K562 (cell line): ENCODE results near the gene ARHGAP15.

Source experiments
- ARID2 ChIP-seq: fragments of 450-650 bp; IDR thresholded peaks from 2 replicates; pipeline ENCODE4 v1.6.1; 2017; ENCODE audit warnings: antibody characterized with exemption, mild to moderate bottlenecking
- ASH1L ChIP-seq: fragments of 450-650 bp; IDR thresholded peaks from 2 replicates; pipeline ENCODE4 v1.6.1; 2018; ENCODE audit warnings: borderline replicate concordance, mild to moderate bottlenecking, low read depth; ENCODE audit not compliant: partially characterized antibody
- FOS ChIP-seq: IDR thresholded peaks from 3 replicates; pipeline ENCODE4 v1.6.1; 2011; ENCODE audit not compliant: insufficient read length; ENCODE audit errors: extremely low read depth
- KLF10 ChIP-seq: fragments of 250-450 bp; sonication (Bioruptor Pico); IDR thresholded peaks from 2 replicates; pipeline ENCODE4 v1.6.1; 2021; ENCODE audit warnings: matching md5 sums
- MEF2A ChIP-seq: IDR thresholded peaks from 2 replicates; pipeline ENCODE4 v1.6.1; 2011; ENCODE audit warnings: low read depth, mild to moderate bottlenecking, low read length, moderate library complexity; ENCODE audit not compliant: control insufficient read depth
- PHF8 ChIP-seq: fragments of 200-600 bp; sonication (generic); IDR thresholded peaks from 2 replicates; pipeline ENCODE4 v1.6.1; 2012; ENCODE audit warnings: mixed run types, mild to moderate bottlenecking, inconsistent platforms, low read length, moderate library complexity, borderline replicate concordance
- POLR2G ChIP-seq: fragments of 200-400 bp; formaldehyde crosslinking; IDR thresholded peaks from 2 replicates; pipeline ENCODE4 v1.6.1; 2017; ENCODE audit warnings: low read depth, mild to moderate bottlenecking, antibody characterized with exemption, low read length, moderate library complexity
- RAD21 ChIP-seq, 2 experiments: fragments of 250-450 bp in 1 of 2; fragments of 450-650 bp in 1 of 2; sonication (Bioruptor Pico) in 1 of 2; formaldehyde crosslinking in 1 of 2; IDR thresholded peaks in 1 of 2; conservative IDR thresholded peaks in 1 of 2; 2 replicates each; pipeline versions ENCODE4 v1.4.0 to v1.8.0; 2020 to 2022; ENCODE audit warnings: mild to moderate bottlenecking in 2 of 2, moderate library complexity in 1 of 2
- SP1 ChIP-seq: sonication (generic); formaldehyde crosslinking; IDR thresholded peaks from 2 replicates; pipeline ENCODE4 v1.8.1; 2022; ENCODE audit warnings: mild to moderate bottlenecking, missing genetic modification reagents
- STAT5B ChIP-seq: fragments of 250-450 bp; sonication (Bioruptor Pico); IDR thresholded peaks from 2 replicates; pipeline ENCODE4 v1.8.0; 2021; ENCODE audit warnings: mild to moderate bottlenecking, inconsistent platforms
- USF2 ChIP-seq: sonication (generic); formaldehyde crosslinking; IDR thresholded peaks from 2 replicates; pipeline ENCODE4 v1.5.0; 2020; ENCODE audit warnings: missing genetic modification reagents
- TF ChIP-seq, protein P1 (sequence below), 2 experiments: fragments of 450-650 bp in 1 of 2; sonication (generic) in 1 of 2; formaldehyde crosslinking; conservative IDR thresholded peaks; 2 replicates each; pipeline versions ENCODE4 v1.4.0 to v1.8.1; 2020 to 2022; ENCODE audit warnings: mild to moderate bottlenecking in 1 of 2, missing genetic modification reagents in 1 of 2

GRCh38 chr2:143489145-143489544 is 359.9 kb downstream of the ARHGAP15 start:
- no peak for TF ChIP-seq SP1 (CRISPR knock-in tag)
- TF ChIP-seq PHF8, result no peak
- no peak for TF ChIP-seq POLR2G
- TF ChIP-seq ARID2, result no peak
- no peak for TF ChIP-seq ASH1L
- TF ChIP-seq RAD21 (CRISPR knock-in tag; conservative IDR thresholded peaks at IDR 0.05 in 1 of 2, IDR thresholded peaks at IDR 0.05 in 1 of 2), result no peak
- no peak for TF ChIP-seq KLF10 (CRISPR knock-in tag)
- TF ChIP-seq MEF2A, result no peak
- TF ChIP-seq, protein P1, sequence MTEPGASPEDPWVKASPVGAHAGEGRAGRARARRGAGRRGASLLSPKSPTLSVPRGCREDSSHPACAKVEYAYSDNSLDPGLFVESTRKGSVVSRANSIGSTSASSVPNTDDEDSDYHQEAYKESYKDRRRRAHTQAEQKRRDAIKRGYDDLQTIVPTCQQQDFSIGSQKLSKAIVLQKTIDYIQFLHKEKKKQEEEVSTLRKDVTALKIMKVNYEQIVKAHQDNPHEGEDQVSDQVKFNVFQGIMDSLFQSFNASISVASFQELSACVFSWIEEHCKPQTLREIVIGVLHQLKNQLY (CRISPR knock-in tag; conservative IDR thresholded peaks at IDR 0.05), result no peak
- no peak for TF ChIP-seq FOS
- TF ChIP-seq USF2, result no peak
- no peak for TF ChIP-seq STAT5B
